CD4-positive, alpha-beta T cell treated with Interleukin-15 for 4 hours (primary cell): ENCODE results near the gene ATP2C2.

Experiments used
- DNase-seq: peaks from one replicate; pipeline ENCODE4 v3.0.0-alpha.2; 2020; ENCODE audit warnings: low spot score

Gene ATP2C2

GRCh38 chr16:84498859-84499620 lies 130.7 kb downstream of the ATP2C2 start:
- DNase-seq, result no peak

- no peak for DNase-seq
Observed at GRCh38 chr16:84499638-84500037, 131.3 kb downstream of the ATP2C2 start.

GRCh38 chr16:84500531-84500930 lies 132.2 kb downstream of the ATP2C2 start:
- no peak for DNase-seq

GRCh38 chr16:84501077-84501735 lies 132.9 kb downstream of the ATP2C2 start:
- no peak for DNase-seq

GRCh38 chr16:84502075-84502474 lies 133.7 kb downstream of the ATP2C2 start:
- no peak for DNase-seq

GRCh38 chr16:84502581-84502980 lies 134.2 kb downstream of the ATP2C2 start:
- DNase-seq, result no peak

- DNase-seq, result no peak
Observed at GRCh38 chr16:84503751-84504395, 135.5 kb downstream of the ATP2C2 start.

GRCh38 chr16:84504420-84505248 lies 136.3 kb downstream of the ATP2C2 start, which contains the start of gene MEAK7:
Gene MEAK7 (minus strand): TSS chr16:84504659. CDS start chr16:84498086, 6,573 bp downstream.
- DNase-seq, result peak; percentile 98

GRCh38 chr16:84505249-84506187 lies 137.2 kb downstream of the ATP2C2 start:
- DNase-seq, result no peak

- peak; percentile 29 for DNase-seq
Observed at GRCh38 chr16:84507011-84507982, 139.0 kb downstream of the ATP2C2 start.

GRCh38 chr16:84508502-84508901 lies 140.2 kb downstream of the ATP2C2 start:
- peak; percentile 24 for DNase-seq

GRCh38 chr16:84509032-84509950 lies 141.0 kb downstream of the ATP2C2 start:
- no peak for DNase-seq

GRCh38 chr16:84511180-84511800 lies 143.0 kb downstream of the ATP2C2 start:
- DNase-seq, result peak; percentile 87

- no peak for DNase-seq
Observed at GRCh38 chr16:84511831-84512230, 143.5 kb downstream of the ATP2C2 start.

GRCh38 chr16:84513123-84513522 lies 144.8 kb downstream of the ATP2C2 start:
- no peak for DNase-seq

- no peak for DNase-seq
Observed at GRCh38 chr16:84513666-84514065, 145.3 kb downstream of the ATP2C2 start.
